Measurements from ENCODE around the gene CHEK1.

CHEK1 gene

DNA sequence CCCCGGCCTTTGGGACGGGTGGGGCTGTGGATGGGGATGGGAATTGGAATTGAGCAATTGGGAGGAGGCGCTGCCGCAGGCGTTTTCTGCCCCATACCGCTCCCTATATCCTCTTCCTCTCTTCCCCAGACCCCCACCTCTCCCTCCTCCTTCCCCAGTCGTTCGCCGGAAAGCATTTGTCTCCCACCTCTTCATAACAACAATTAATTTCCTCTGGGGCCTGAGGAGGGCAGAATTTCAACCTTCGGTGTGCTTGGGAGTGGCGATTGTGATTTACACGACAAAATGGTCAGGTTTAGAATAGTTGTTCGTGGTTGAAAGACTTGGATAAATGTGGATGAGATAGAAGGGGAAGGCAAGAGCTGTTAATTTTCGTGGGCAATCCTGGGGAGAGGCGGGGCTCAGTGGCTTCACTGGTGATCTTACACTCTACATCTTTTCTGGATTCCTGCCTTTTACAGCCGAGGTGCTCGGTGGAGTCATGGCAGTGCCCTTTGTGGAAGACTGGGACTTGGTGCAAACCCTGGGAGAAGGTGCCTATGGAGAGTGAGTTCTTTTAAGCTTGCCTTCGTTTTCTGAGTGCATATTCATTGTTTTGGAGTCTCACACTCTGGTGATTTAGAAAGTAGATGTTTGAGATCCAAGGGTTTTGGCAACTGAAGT, 1.5 kb downstream of the CHEK1 start:
- peak; percentile 23 for DNase-seq

GRCh38 chr11:125627236-125627910, 2.4 kb downstream of the CHEK1 start:
- no peak for DNase-seq

GRCh38 chr11:125637840-125638239, 12.9 kb downstream of the CHEK1 start:
- no peak for DNase-seq

DNA sequence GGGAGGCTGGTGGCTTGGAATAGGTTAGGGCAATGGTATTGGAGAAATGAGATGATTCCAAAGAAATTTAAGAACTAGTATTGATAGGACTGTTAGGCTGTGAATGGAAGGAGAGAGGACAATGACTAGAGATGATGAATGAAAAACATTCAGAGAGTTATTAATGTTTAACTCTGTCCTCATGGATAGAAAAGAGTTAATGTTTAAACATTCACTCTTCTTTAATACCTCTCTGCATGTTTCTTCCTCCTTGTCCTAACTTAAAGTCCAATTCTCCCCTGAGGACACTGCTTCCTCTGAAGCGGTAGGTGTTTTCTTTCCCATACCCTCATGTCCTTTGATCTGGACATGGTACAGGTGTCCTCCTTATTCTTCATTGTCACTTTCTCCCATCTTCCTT, 13.4 kb downstream of the CHEK1 start:
- no peak for DNase-seq

DNA sequence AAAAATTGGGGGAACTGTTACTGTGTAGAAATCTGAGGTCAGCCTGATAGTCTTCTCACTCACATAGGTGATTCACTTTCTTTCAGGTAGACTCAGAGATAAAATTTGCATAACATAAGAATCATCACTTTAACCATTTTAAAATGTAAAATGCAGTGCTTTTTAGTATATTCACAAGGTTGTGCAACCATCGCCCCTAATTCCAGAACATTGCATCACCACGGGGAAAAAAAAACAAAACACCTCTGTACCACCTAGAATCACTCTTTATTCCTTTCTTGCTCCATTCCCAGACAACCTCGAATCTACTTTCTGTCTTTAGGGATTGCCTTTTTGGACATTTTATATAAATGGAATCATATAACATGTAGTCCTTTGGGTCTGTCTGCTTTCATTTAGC, 20.9 kb downstream of the CHEK1 start:
- no peak for DNase-seq

DNA sequence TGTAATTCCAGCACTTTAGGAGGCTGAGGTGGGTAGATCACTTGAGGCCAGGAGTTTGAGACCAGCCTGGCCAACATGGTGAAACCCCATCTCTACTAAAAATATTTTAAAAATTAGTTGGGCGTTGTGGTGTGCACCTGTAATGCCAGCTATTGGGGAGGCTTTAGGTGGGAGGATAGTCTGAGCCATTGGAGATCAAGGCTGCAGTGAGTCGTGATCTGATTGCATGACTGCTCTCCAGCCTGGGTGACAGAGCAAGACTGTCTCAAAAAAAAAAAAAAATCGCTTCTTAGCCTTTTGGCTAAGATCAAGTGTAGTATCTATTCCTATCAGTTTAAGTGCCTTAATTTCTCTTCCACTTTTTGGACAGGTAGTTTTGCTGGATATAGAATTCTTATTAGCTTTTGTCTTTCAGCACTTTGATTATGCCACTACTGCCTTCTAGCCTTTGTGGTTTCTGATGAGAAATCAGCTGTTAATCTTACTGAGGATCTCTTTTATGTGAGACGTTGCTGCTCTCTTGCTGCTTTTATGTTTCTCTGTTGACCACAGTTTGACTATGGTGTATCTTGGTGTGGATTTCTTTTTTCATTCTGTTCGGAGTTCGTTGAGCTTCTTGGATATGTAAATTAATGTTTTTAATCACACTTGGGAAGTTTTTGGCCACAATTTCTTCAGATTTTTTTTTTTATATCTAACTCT, 24.7 kb downstream of the CHEK1 start:
- DNase-seq: no peak

GRCh38 chr11:125662689-125663088, 37.7 kb downstream of the CHEK1 start:
- DNase-seq: no peak

DNA sequence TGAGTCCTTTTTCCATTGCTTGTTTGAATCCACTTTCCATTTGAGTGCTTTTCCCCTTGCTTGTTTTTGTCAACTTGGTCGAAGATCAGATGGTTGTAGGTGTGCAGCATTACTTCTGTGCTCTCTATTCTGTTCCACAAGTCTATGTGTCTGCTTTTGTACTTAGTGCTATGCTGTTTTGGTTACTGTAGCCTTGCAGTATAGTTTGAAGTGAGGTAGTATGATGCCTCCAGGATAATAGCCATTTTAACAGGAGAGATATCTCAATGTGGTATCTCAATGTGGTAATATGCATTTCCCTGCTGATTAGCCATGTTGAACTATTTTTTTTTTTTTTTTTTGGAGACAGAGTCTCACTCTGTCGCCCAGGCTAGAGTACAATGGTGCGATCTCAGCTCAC, 38.9 kb downstream of the CHEK1 start:
- no peak for DNase-seq

GRCh38 chr11:125667151-125667550, 42.2 kb downstream of the CHEK1 start:
- no peak for DNase-seq

GRCh38 chr11:125670172-125670571, 45.2 kb downstream of the CHEK1 start:
- DNase-seq: no peak

DNA sequence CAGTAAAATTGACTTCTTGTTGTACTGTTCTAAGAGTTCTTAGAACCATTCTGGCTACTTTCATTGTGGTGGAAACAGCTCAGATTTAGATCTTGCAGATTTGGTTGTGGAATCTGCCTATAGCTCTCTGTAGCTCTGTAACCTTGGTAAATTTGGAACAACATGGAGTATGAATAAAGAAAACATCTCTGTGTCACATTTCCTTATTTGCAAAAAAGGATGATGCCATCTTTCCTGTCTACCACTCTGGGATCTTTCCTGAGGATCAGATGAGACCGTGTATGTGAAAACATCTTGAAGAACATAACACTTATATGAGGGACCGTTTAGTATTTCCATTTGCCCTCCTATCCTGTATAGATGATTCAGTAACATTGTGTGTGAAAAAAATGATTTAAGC, 46.6 kb downstream of the CHEK1 start:
- no peak for DNase-seq

GRCh38 chr11:125674210-125674609, 49.2 kb downstream of the CHEK1 start:
- no peak for DNase-seq

DNA sequence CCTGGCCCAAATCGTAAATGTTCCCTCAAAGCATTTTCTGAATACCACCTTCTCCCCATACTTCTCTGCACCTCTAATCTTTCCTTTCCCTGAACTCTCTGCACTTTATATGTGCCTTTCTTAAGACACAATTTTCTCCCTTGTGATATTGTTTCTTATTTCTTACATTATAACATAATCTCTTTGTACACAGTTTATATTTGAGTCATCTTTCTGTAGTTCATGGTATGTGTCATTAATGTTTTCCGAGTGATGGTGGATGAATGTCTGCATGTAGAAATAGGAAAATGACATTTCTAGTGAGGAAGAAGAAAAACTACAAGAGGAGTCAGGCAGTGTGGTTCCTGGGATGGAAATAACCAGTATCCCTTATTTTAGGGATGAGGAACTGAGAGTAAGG, 50.2 kb downstream of the CHEK1 start:
- DNase-seq: no peak

DNA sequence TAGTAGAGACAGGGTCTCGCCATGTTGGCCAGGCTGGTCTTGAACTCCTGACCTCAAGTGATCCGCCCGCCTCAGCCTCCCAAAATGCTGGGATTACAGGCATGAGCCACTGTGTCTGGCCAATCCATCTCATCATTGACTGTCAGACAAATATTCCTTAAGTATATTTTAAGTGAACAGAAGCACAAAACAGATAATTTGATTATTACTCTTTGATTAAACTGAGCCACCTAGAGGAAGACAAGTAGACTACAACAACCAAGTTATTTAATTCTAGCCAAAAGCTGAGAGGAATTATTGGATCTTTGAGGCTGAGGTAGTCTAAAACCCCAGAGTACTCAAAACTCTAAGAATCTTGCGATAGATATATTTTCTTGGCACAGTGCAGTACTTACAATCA, 54.4 kb downstream of the CHEK1 start:
- no peak for DNase-seq

DNA sequence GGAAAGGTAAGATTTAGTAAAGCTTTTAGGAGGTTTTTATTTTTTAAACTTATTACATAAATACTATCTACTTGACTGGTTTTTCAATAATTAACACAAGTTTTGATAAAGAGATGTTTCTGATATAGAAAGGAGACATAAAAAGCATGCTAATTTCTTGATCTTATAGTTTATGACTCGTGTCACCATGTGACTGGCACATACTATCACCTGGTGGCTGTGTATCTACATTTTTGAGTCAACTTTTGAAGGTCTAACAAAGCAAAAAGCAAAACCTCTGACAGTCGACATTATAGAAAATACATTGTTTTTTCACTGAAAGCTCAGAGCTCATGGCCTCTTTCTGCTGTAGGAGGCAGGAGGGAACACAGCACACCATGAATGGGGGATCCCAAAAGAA, 54.9 kb downstream of the CHEK1 start:
- no peak for DNase-seq

- DNase-seq: no peak
Measured at GRCh38 chr11:125680747-125681146, 55.8 kb downstream of the CHEK1 start, which contains the start of gene ACRV1. Gene ACRV1 (minus strand): TSS chr11:125680847. CDS start chr11:125680780, 67 bp downstream.

DNA sequence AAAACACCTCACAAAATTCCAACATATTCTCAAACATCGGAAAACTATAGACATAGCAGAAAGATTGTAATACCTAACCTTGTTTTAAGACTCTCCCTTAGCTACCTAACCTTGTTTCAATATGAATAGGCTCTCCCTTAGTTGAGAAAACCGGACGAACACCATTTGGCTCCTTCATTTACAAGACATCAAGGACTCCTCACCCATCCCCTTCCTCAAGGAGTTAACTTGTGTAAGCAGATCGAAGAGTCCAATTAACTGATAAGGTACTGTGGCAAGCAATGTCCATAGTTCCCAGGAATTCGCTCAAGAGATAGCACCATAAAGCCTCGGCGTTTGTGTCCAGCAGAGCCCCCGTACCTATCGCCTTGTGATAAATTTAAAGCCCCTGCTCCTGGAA, 60.3 kb downstream of the CHEK1 start:
- no peak for DNase-seq

DNA sequence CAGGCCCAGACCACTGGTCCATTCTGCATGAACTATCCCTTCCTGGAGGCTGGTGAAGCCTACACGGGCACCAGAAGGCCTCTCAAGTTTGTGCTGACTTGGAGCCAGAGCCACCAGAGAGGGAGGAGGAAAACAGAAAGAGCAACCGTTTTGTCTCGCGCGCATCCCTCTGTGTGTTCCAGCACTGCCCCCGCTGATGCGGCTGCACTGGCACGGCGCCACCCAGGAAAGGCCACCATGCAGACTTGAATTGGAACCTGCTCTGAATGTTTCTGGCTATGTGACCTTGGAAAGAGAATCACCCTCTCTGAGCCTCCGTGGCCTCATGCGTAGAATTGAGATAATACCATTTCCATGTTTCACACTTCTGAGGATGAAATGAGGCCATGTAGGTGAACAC, 63.1 kb downstream of the CHEK1 start:
- no peak for DNase-seq

- no peak for DNase-seq
Measured at GRCh38 chr11:125688632-125689031, 63.7 kb downstream of the CHEK1 start.

DNA sequence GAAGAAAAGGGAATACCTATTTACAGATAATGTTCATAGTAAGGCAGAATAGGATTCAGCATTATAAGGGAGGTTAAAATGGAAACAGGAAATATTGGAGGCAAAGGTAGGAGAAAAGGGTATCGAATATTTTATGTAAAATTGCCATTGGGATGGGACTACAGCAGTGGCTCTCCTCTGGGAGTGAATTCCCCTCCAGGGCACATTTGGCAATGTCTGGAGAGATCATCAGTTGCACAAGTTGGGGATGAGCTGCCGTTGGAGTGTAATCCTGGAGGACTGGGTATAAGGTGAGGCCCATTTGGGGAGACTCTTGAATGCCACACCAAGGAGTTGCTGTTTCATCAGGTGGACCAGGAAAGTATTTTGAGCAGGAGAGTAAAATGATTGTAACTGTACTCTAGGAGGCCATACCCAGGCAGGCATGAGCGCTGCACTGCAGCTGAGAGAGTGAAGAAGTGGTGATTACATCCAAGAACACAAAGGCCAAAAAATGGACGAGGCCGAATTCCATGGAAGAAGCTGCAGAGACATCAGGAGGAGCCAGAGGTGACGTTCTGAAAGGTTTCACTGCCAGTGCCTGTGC, 64.4 kb downstream of the CHEK1 start:
- DNase-seq: no peak

GRCh38 chr11:125690006-125690405, 65.0 kb downstream of the CHEK1 start:
- DNase-seq: no peak

- DNase-seq: no peak
Measured at GRCh38 chr11:125692887-125693286, 67.9 kb downstream of the CHEK1 start.

GRCh38 chr11:125694951-125695350, 70.0 kb downstream of the CHEK1 start:
- no peak for DNase-seq
